Epithelial cell of proximal tubule (primary cell): ENCODE data around the gene RTN4RL1. TPM values are rescaled to one million over a fixed set of nuclear protein-coding genes. Genes with fewer than 3 reads are reported as not detected.

ENCODE experiments used
- DNase-seq: peaks from one replicate; pipeline ENCODE4 v3.0.0-alpha.2; 2011; ENCODE audit warnings: low read depth
- H3K4me3 ChIP-seq: 2 replicates; pipeline ENCODE4 v1.5.1; 2011; ENCODE audit warnings: low read depth, mild to moderate bottlenecking, low read length
- CTCF ChIP-seq: conservative IDR thresholded peaks from 2 replicates; pipeline ENCODE4 v1.5.1; 2012; ENCODE audit warnings: low read depth, mild to moderate bottlenecking, low read length
- total RNA-seq: library from RNA; depleted of rRNA; stranded (reverse); fragments of >200 nt; gene quantifications from 2 replicates; pipeline ENCODE4 v1.2.3, GENCODE V29; 2015

RTN4RL1 gene
- total RNA-seq, 1 donor from 2014 or later = not detected

DNA sequence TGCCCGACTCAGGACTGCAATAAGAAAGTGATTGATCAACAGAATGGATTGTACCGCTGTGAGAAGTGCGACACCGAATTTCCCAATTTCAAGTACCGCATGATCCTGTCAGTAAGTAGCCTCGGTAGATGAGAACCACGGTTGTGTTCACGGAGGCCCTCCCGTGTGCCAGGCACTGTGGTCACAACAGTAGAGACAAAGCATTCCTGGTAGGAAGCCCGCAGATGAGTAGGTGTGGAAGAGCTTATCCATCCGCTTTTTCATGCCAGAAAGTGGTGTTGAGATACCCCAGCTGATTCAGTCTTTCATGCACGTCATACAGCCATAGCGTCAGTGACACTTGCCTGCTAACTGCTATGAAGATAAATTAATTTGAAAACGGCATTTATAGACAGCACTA is 136.4 kb downstream of the RTN4RL1 start:
- DNase-seq = no peak
- H3K4me3 ChIP-seq = no peak overlapping the region
- TF ChIP-seq CTCF = no peak

Other genes with a start within 250 kb of the RTN4RL1 start
- 4.6 and 10.5 TPM in 2 replicates for gene SMYD4, start 195.4 kb downstream of the RTN4RL1 start, total RNA-seq
- gene RPA1, start 195.3 kb downstream of the RTN4RL1 start, total RNA-seq = 28.5 and 33.4 TPM in 2 replicates
- gene DPH1, start 4.8 kb upstream of the RTN4RL1 start, total RNA-seq = 30.8 and 33.1 TPM in 2 replicates
- 55.4 and 60.9 TPM in 2 replicates for gene OVCA2, start 16.7 kb upstream of the RTN4RL1 start, total RNA-seq
- gene HIC1, start 29.8 kb upstream of the RTN4RL1 start, total RNA-seq = 2.7 and 4.1 TPM in 2 replicates